H1 (cell line): ENCODE data around the gene ADAM12. TPM values are rescaled to one million over a fixed set of nuclear protein-coding genes. Genes with fewer than 3 reads are reported as not detected.

Source experiments
- CTCF ChIA-PET: fragments of 300-600 bp; sonication (Branson Sonifier 250); formaldehyde crosslinking; loops from one replicate; lab custom pipeline; 2021; ENCODE audit not compliant: partially characterized antibody; lab: Charles Lee
- POLR2A ChIA-PET: fragments of 300-600 bp; sonication (Branson Sonifier 250); formaldehyde crosslinking; loops from one replicate; lab custom pipeline; 2021; ENCODE audit warnings: inconsistent platforms; ENCODE audit not compliant: partially characterized antibody; lab: Charles Lee
- DNase-seq, 2 experiments: peaks; one replicate each; pipeline versions ENCODE4 v3.0.0 to v3.0.0-alpha.2; 2010 to 2022; ENCODE audit warnings: low spot score in 2 of 2, low read depth in 1 of 2, mixed read lengths in 1 of 2
- FAIRE-seq: peaks from 2 replicates; lab custom pipeline; 2011; peaks lifted over from hg19 to GRCh38; lab: Jason Lieb, UNC
- H2AFZ ChIP-seq: 2 replicates; pipeline ENCODE4 v1.8.1; 2012; ENCODE audit warnings: low read length, inconsistent platforms
- H2AK5ac ChIP-seq: 2 replicates; pipeline ENCODE4 v1.6.1; 2013; ENCODE audit warnings: low read depth, low read length
- H2BK120ac ChIP-seq: replicated peaks from 2 replicates; pipeline ENCODE3; 2013; ENCODE audit warnings: low read depth, low read length, inconsistent platforms
- H2BK12ac ChIP-seq: 2 replicates; pipeline ENCODE4 v1.6.1; 2013; ENCODE audit warnings: low read depth, low read length
- H2BK15ac ChIP-seq: 2 replicates; pipeline ENCODE4 v1.6.1; 2013; ENCODE audit warnings: low read length
- H2BK20ac ChIP-seq: 2 replicates; pipeline ENCODE4 v1.6.1; 2013; ENCODE audit warnings: low read length
- H2BK5ac ChIP-seq: 2 replicates; pipeline ENCODE4 v1.6.1; 2013; ENCODE audit warnings: low read depth, low read length
- H3K14ac ChIP-seq: 2 replicates; pipeline ENCODE4 v1.6.1; 2013; ENCODE audit warnings: inconsistent platforms; ENCODE audit not compliant: insufficient read length
- H3K18ac ChIP-seq: 2 replicates; pipeline ENCODE4 v1.6.1; 2013; ENCODE audit warnings: low read length; ENCODE audit errors: extremely low read depth
- H3K23ac ChIP-seq: 2 replicates; pipeline ENCODE4 v1.6.1; 2013; ENCODE audit warnings: inconsistent platforms; ENCODE audit not compliant: insufficient read length
- H3K23me2 ChIP-seq: 2 replicates; pipeline ENCODE4 v1.6.1; 2013; ENCODE audit warnings: low read depth, low read length
- H3K27ac ChIP-seq: 2 replicates; pipeline ENCODE4 v1.6.1; 2011; ENCODE audit warnings: low read depth, low read length, inconsistent platforms
- H3K27me3 ChIP-seq, 4 experiments: replicated peaks in 1 of 4; 1 replicate in 1 of 4; 2 replicates in 3 of 4; pipeline versions ENCODE4 v1.6.1 to v1.8.1; 2011 to 2013; ENCODE audit warnings: low read length in 3 of 4, mild to moderate bottlenecking in 3 of 4, inconsistent platforms in 2 of 4, mixed read lengths in 2 of 4, moderate library complexity in 1 of 4; ENCODE audit not compliant: control insufficient read depth in 3 of 4, insufficient read depth in 3 of 4; ENCODE audit errors: extremely low read depth in 1 of 4
- H3K36me3 ChIP-seq, 4 experiments: 2 replicates each; pipeline versions ENCODE4 v1.6.1 to v1.8.1; 2011 to 2013; ENCODE audit warnings: mild to moderate bottlenecking in 4 of 4, low read length in 3 of 4, moderate library complexity in 2 of 4, control low read depth in 1 of 4, inconsistent platforms in 1 of 4; ENCODE audit not compliant: insufficient read depth in 4 of 4, control insufficient read depth in 2 of 4
- H3K4ac ChIP-seq: replicated peaks from 2 replicates; pipeline ENCODE3; 2013; ENCODE audit warnings: low read length, low read depth, mixed read lengths, inconsistent platforms; ENCODE audit not compliant: insufficient read length
- H3K4me1 ChIP-seq, 4 experiments: replicated peaks in 1 of 4; 1 replicate in 1 of 4; 2 replicates in 3 of 4; pipeline versions ENCODE4 v1.6.1 to v1.8.1; 2011 to 2013; ENCODE audit warnings: low read length in 3 of 4, inconsistent platforms in 2 of 4, mixed read lengths in 1 of 4; ENCODE audit not compliant: insufficient read depth in 4 of 4, control insufficient read depth in 3 of 4
- H3K4me2 ChIP-seq, 2 experiments: 2 replicates each; pipeline versions ENCODE4 v1.6.1 to v1.8.1; 2011 to 2013; ENCODE audit warnings: low read depth in 2 of 2, low read length in 2 of 2, control low read depth in 1 of 2, inconsistent platforms in 1 of 2, mild to moderate bottlenecking in 1 of 2; ENCODE audit not compliant: insufficient read depth in 1 of 2
- H3K4me3 ChIP-seq, 4 experiments: fragments of 200-600, 300-600 bp in 1 of 4; sonication (generic), shearing (Covaris generic), sonication (Bioruptor Twin) in 1 of 4; 2 replicates each; pipeline versions ENCODE4 v1.5.1 to v1.8.1; 2011 to 2016; ENCODE audit warnings: low read length in 4 of 4, low read depth in 3 of 4, control low read depth in 2 of 4, inconsistent platforms in 2 of 4, mild to moderate bottlenecking in 2 of 4, mixed read lengths in 1 of 4, moderate library complexity in 1 of 4; ENCODE audit not compliant: insufficient read depth in 2 of 4; ENCODE audit errors: extremely low read depth in 1 of 4
- H3K56ac ChIP-seq: replicated peaks from 2 replicates; pipeline ENCODE3; 2013; ENCODE audit warnings: low read depth, mild to moderate bottlenecking, mixed read lengths, low read length, inconsistent platforms; ENCODE audit not compliant: insufficient read length
- H3K79me1 ChIP-seq: 2 replicates; pipeline ENCODE4 v1.6.1; 2013; ENCODE audit warnings: low read depth, low read length, control low read depth
- H3K79me2 ChIP-seq, 2 experiments: 2 replicates each; pipeline versions ENCODE4 v1.6.1 to v1.8.1; 2012 to 2013; ENCODE audit warnings: low read length in 2 of 2, mild to moderate bottlenecking in 2 of 2, inconsistent platforms in 1 of 2; ENCODE audit not compliant: insufficient read depth in 2 of 2, control insufficient read depth in 1 of 2
- H3K9ac ChIP-seq, 4 experiments: replicated peaks in 1 of 4; 1 replicate in 1 of 4; 2 replicates in 3 of 4; pipeline versions ENCODE4 v1.6.1 to v1.8.1; 2011 to 2013; ENCODE audit warnings: low read depth in 3 of 4, low read length in 3 of 4, control low read depth in 2 of 4, mild to moderate bottlenecking in 2 of 4, moderate library complexity in 2 of 4, inconsistent platforms in 1 of 4; ENCODE audit errors: extremely low read depth in 1 of 4
- H3K9me3 ChIP-seq, 2 experiments: 2 replicates each; pipeline versions ENCODE4 v1.6.1 to v1.8.1; 2012 to 2013; ENCODE audit warnings: mild to moderate bottlenecking in 2 of 2, moderate library complexity in 2 of 2, control low read depth in 1 of 2, inconsistent platforms in 1 of 2, low read depth in 1 of 2, low read length in 1 of 2, mixed read lengths in 1 of 2; ENCODE audit not compliant: insufficient read depth in 2 of 2
- H4K20me1 ChIP-seq, 2 experiments: replicated peaks in 1 of 2; 2 replicates each; pipeline versions ENCODE3 to v1.8.1; 2011 to 2013; ENCODE audit warnings: inconsistent platforms in 2 of 2, low read length in 2 of 2, mild to moderate bottlenecking in 1 of 2; ENCODE audit not compliant: insufficient read depth in 2 of 2, control insufficient read depth in 1 of 2
- H4K5ac ChIP-seq: 2 replicates; pipeline ENCODE4 v1.6.1; 2013; ENCODE audit warnings: low read length, low read depth, mixed read lengths, inconsistent platforms; ENCODE audit not compliant: insufficient read length
- H4K8ac ChIP-seq: 2 replicates; pipeline ENCODE4 v1.8.0; 2013; ENCODE audit warnings: mild to moderate bottlenecking, moderate library complexity, low read length, inconsistent platforms; ENCODE audit not compliant: insufficient read depth; ENCODE audit errors: extremely low read depth
- H4K91ac ChIP-seq: replicated peaks from 2 replicates; pipeline ENCODE3; 2013; ENCODE audit warnings: low read length, mixed read lengths, inconsistent platforms; ENCODE audit not compliant: insufficient read length
- GTF2F1 ChIP-seq: IDR thresholded peaks from 2 replicates; pipeline ENCODE4 v1.6.1; 2012; ENCODE audit warnings: low read depth, low read length, improper control_type of control experiment, borderline replicate concordance
- RNF2 ChIP-seq: fragments of 200-900, 300-1000 bp; sonication (generic); IDR thresholded peaks from 2 replicates; pipeline ENCODE4 v1.7.1; 2016; ENCODE audit warnings: borderline replicate concordance, low read depth, mild to moderate bottlenecking, antibody characterized with exemption, low read length; ENCODE audit not compliant: poor library complexity, severe bottlenecking; ENCODE audit errors: missing control alignments
- WGBS, 2 experiments: shearing (Covaris generic) in 1 of 2; methylation state at CpG; one replicate each; pipeline versions ENCODE4 v1.1.6 to v1.1.7; 2013 to 2015; ENCODE audit warnings: low lambda C conversion rate in 2 of 2, mixed read lengths in 2 of 2, inconsistent platforms in 1 of 2, low coverage in 1 of 2, missing lambda C conversion rate in 1 of 2; ENCODE audit not compliant: insufficient replicate concordance in 2 of 2, insufficient coverage in 1 of 2, insufficient read length in 1 of 2; ENCODE audit errors: extremely low coverage in 1 of 2, missing lambda C conversion rate in 1 of 2; 5-methylcytosine and 5-hydroxymethylcytosine counted together
- polyA plus RNA-seq, 7 experiments: library from polyadenylated mRNA; depleted of rRNA in 3 of 7; stranded (reverse) in 5 of 7; unstranded in 2 of 7; fragments of >200 nt in 5 of 7; fragments of 200-250 nt in 2 of 7; gene quantifications; 1 replicate in 5 of 7; 2 replicates in 1 of 7; 4 replicates in 1 of 7; pipeline versions ENCODE4 v1.2.1 to v1.2.3, GENCODE V29; 2011 to 2013; ENCODE audit warnings: missing spikeins in 2 of 7, mixed read lengths in 2 of 7
- total RNA-seq: library from RNA; stranded (reverse); fragmentation: NEBNext Ultra II Directional; extraction: Animal tissue kit (Norgen Biotek cat#: 25700); gene quantifications from 2 replicates; pipeline ENCODE4 v1.2.1, GENCODE V29; 2021

The ADAM12 gene
- total and polyA plus RNA-seq, 2 of the 8 experiments (the other 6 are each of a cell fraction or from before 2014, with no cell fraction given): 0.07 to 0.17 TPM

GRCh38 chr10:126080291-126080825 is 307.9 kb downstream of the ADAM12 start:
- 93% methylated on average over 7 of the region's 7 CpGs; no CpG with 5 or more reads in 1 of the 2 experiments for WGBS, 2 experiments
- no peak overlapping the region for H4K91ac ChIP-seq
- no peak overlapping the region for H3K4me3 ChIP-seq
- H2AFZ ChIP-seq: 0 out of 2 replicates have a peak overlapping the region, but pooled peaks have one; percentile 38
- no peak overlapping the region for H2BK15ac ChIP-seq
- DNase-seq (no peak), FAIRE-seq (no peak)
- no peak overlapping the region for H2BK20ac ChIP-seq
- no peaks in the 10 kb centered on the region for H4K20me1 ChIP-seq
- H4K8ac ChIP-seq: no peak overlapping the region
- H3K27me3 ChIP-seq: no peaks in the 10 kb centered on the region
- H3K36me3 ChIP-seq: no peaks in the 10 kb centered on the region
- no peak overlapping the region for H3K4ac ChIP-seq
- peaks cover 0 to 3% (median 0%) of the 10 kb centered on the region in 4 experiments; a peak in 2 of 7 replicates for H3K4me1 ChIP-seq
- H2AK5ac ChIP-seq: no peak overlapping the region
- no peak overlapping the region for H3K14ac ChIP-seq
- H2BK12ac ChIP-seq: no peak overlapping the region
- no peaks in the 10 kb centered on the region for H3K9me3 ChIP-seq
- no peaks in the 10 kb centered on the region for H3K79me2 ChIP-seq
- no peak overlapping the region for H4K5ac ChIP-seq
- TF ChIP-seq GTF2F1 (no peak), RNF2 (no peak)
- ChIA-PET CTCF (interaction anchor here (1.1 kb wide), 1 partner anchor 104 kb away, joined by 3 read pairs; no protein-coding TSS in a partner anchor), POLR2A (no interaction called here)
- no peak overlapping the region for H2BK5ac ChIP-seq
- no peak overlapping the region for H3K56ac ChIP-seq
- no peak overlapping the region for H3K4me2 ChIP-seq
- H3K23ac ChIP-seq: no peak overlapping the region
- no peak overlapping the region for H2BK120ac ChIP-seq
- H3K79me1 ChIP-seq: no peaks in the 10 kb centered on the region
- H3K27ac ChIP-seq: no peak overlapping the region
- H3K18ac ChIP-seq: no peak overlapping the region
- H3K23me2 ChIP-seq: peaks cover 2% of the 10 kb centered on the region; the same call in 1 of the 2 replicates
- no peak overlapping the region for H3K9ac ChIP-seq
